GM19463 (cell line): ENCODE measurements around the gene PUS7L.
"Not testable (repeated sequence)": the region's sequence is repeated elsewhere in the genome, so short reads cannot be mapped to it uniquely, and the experiment has no call there.

ENCODE experiments used
- ATAC-seq: cut with Tn5 transposase; IDR thresholded peaks from one replicate; pipeline ENCODE4 v1.9.1; 2021; ENCODE audit warnings: mild to moderate bottlenecking, moderate library complexity; ENCODE audit not compliant: unreplicated experiment

Gene PUS7L

DNA sequence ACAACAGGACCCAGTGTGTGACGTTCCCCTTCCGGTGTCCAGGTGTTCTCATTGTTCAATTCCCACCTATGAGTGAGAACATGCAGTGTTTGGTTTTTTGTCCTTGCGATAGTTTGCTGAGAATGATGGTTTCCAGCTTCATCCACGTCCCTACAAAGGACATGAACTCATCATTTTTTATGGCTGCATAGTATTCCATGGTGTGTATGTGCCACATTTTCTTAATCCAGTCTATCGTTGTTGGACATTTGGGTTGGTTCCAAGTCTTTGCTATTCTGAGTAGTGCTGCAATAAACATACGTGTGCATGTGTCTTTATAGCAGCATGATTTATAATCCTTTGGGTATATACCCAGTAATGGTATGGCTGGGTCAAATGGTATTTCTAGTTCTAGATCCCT is 7.2 kb downstream of the PUS7L start:
- ATAC-seq: not testable (repeated sequence)

DNA sequence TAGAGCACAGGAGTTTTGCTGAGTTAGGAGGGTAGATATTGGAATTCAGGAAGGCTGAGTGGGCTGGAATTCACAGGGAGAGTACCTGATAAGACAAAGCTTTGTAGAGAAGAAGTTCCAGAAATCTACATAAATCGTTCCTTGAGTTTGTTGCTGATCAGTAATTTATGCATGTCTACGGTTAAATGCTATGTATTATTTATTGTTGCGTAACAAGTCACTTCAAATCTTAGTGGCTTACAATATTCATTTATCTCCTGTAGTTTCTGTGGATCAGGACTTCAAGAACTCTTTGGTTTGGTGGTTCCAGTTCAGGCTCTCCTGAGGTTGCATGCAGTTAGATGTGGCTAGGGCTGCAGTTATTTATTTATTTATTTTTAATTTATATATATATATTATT is 7.8 kb downstream of the PUS7L start:
- no peak for ATAC-seq

- ATAC-seq: no peak
Measured at GRCh38 chr12:43749016-43749415, 9.6 kb downstream of the PUS7L start.

DNA sequence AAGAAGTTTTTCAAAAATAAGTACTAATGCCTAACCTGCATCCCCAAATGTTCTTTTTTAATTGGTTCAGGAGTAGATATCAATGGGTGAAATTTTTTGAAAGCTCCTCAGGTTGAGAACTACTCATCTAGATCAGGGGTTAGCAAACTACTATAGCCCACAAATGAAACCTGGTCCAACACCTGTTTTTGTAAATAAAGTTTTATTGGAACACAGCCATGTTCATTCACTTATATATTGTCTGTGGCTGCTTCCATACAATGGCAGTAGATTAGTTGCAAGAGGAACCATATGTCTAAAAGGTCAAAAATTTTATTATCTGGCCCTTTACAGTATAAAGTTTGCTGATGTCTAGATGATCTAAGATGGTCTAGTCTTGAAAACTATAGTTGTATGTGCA is 13.8 kb downstream of the PUS7L start:
- ATAC-seq: no peak

DNA sequence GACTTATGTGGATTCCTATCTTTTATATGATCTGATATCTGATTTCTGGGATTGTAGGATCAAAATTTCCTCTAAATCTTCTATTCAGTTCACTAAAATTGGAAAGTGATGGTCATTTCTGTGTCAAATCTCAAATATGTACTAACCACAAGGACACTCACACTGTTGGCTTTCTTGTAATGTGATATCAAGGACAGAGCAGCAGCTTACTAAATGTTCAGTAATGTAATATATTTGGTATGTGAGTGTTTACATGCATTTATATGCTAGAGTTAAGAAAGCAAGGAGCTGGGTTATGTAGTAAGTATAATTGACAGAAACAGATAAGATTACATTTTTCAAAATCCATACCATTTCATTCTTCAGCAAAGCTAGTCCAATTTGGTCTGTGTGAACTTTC is 16.5 kb downstream of the PUS7L start:
- no peak for ATAC-seq

GRCh38 chr12:43740511-43741100 is 18.0 kb downstream of the PUS7L start:
- ATAC-seq: peak; percentile 71

DNA sequence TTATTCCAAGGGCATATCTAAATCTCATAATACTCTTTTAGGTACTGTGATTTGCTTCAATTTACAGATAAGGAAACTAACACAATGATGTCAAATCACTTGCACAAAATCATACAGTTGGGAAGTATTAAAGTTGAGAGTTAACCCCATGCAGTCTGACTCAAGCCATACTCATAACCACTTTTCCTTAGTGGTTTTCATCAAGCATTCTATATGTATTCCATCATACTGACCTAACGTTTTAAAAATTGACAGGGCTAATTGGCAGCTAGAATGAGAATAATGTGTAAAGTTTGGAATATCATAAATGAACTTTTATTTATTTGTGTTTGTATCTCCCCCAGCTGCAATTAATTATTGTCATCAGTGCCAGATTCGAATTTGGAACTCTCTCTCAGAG is 20.9 kb downstream of the PUS7L start:
- ATAC-seq: no peak

DNA sequence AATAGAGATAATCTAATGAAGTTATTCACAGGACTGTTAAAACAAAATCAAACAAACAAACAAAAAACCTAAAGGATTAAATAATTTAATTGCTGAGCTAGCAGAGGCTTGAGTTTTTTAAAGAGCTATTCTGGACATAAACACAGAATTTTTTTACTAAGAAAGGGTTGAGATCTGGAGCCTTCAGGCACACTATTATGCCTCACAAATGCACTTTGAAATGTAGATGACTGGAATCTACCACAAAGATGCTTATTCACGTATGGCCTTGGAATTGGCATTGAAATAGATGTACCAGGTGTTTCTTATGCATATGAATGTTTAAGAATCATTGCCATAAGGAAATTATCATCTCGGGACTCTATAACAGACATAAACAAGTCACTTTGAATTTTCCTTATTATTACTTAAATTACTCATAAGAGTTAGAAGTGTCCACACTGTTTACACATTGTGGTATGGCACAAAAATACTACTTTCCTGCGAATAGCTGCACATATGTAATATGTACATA is 21.6 kb downstream of the PUS7L start:
- no peak for ATAC-seq

DNA sequence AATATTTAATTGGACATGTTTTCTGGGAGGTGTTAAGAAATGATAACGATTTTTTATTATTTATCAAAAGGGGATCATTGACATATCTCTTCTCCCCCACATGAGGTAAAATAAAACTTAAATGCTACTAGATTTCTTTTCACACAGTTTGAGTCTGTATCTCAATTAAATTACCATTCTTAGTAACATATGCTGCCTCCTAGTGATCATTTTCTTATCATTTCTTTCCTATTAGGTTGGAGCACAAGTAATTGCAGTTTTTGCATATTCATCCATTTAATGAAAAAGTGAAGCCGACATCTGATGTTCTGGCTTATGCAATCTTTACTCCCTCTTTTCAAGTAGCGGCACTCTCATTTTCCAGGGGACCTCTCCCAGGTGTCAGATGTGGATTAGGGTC is 24.9 kb downstream of the PUS7L start:
- no peak for ATAC-seq

- ATAC-seq: no peak
Measured at GRCh38 chr12:43730283-43730682, 28.3 kb downstream of the PUS7L start.

DNA sequence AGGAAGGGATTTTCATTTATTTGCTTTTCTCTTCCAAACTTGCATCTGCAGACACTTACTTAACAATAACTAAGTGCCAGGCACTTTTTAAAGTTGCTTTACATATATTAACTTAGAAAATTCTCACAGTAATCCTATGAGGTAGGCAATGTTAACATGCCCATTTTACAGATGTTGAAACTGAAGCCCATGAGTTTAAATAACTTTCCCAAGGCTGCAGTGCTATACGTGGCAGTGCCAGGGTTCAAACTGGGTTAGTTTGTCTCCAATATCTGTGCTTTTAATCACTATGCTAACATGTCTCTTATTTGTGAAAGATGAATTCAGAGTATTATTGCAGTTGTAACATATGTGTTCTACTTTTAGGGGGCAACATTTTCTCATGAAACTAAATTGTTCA is 29.9 kb downstream of the PUS7L start:
- ATAC-seq: no peak

- no peak for ATAC-seq
Measured at GRCh38 chr12:43728117-43728516, 30.5 kb downstream of the PUS7L start.

GRCh38 chr12:43723134-43723533 is 35.5 kb downstream of the PUS7L start:
- ATAC-seq: no peak

DNA sequence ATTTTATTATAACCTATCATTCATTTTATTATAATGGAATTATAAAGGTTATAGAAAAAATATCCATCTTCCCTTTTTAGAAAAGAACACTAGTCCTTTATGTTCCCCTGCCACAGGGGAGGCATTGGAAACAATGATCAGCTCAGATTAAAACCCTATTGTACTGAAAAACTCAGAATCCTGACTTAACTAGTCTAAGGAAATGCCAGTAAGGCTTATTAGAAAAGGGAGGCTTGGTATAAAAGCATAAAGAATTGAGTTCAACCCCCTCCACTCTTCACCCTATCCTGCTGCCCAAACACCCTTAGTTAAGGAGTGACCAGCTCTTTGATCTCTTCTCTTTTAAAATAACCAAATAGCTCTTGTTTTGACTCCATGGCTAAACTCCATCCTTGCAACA is 36.0 kb downstream of the PUS7L start:
- no peak for ATAC-seq

- ATAC-seq: no peak
Measured at GRCh38 chr12:43711348-43711747, 47.2 kb downstream of the PUS7L start.

DNA sequence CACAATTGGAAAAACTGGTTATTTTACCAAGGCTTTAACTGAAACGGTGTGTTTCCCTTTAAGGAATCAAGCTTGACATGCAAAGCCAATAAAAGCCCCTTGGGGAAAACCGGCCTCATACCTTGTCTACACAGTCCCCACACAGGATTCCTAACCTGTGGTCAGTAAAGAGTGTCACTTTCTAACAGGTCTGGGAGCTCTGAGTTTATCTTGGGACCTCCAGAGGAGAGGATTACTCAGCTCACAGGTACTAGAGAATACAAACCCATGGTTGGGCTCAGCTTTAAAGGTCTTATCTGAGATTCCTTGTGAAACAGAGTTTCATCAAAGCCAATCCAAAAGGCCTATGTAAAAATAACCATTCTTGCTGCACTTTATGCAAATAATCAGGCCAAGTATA is 54.8 kb downstream of the PUS7L start:
- ATAC-seq: not testable (repeated sequence)

DNA sequence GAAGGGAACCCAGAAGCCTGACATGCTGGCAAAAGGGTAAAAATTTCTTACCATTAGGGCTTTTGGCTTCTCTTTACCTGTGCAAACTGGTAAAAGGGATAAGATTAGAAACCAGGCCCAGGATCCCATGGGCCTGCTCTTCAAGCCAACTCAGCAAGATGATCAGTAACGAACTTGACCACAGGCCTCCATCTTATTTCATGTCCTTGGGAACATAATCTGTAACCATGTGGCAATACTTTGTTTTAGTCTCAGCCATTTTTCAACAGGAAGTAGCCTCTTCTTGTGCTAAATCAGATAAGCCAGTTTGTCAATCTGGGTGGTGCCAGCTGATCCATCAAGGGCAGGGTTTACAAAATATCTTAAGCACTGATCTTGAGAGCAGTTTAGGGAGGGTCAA is 57.4 kb downstream of the PUS7L start:
- ATAC-seq: not testable (repeated sequence)

DNA sequence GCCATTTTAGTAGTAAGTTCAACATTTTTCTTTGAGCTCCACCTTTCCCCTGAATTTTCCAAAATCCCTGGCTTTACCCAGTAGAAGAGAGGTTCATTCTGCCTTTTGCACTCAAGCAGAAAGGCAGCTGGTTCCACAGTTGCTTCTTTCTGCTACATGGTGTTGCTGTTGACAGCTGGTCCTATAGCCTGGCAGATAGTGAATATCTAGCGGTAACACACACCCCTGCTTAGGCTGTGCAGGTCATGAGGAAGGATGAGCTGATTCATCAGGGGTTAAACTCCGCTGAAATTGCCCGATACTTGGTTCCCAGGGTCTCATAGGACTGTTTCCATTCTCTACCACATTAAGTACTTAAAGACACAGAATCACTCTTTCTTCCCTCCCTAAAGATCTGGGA is 62.4 kb downstream of the PUS7L start:
- no peak for ATAC-seq

DNA sequence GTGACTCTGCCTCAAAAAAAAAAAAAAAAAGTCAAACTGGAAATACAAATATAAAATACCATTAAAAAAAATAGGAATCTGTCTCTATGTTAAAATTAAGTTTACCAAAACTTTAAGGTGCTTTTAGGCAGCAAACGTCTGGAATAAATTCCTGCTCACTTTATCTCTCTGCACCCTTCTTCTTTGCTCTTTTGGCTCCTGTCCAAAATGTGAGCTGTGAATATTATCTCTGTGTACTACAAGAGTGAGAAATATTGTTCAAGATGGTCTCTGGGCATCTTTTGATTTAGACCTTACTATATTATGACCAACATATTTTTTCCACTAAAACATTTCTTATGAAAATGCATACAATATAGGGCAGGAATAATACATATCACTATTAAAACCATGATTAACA is 63.7 kb downstream of the PUS7L start:
- no peak for ATAC-seq

DNA sequence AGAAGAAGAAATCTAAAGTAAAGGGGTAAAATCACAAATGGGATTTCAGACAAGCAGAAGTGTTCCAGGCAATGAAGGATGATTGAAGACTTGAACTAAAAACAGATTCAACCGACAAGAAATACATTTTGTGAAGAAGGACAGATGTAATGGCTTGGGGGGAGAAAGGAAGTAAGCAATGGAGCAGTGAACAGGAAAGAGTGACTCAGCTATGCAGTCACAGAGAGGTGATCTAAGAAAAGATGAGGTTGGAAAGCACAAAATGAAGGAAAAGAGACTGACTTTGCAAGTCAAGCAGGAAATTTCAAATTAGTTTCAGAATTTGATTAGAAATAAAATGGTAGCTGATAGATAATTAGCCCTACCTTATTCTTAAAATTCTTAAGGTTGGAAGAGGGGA is 66.5 kb downstream of the PUS7L start:
- no peak for ATAC-seq

DNA sequence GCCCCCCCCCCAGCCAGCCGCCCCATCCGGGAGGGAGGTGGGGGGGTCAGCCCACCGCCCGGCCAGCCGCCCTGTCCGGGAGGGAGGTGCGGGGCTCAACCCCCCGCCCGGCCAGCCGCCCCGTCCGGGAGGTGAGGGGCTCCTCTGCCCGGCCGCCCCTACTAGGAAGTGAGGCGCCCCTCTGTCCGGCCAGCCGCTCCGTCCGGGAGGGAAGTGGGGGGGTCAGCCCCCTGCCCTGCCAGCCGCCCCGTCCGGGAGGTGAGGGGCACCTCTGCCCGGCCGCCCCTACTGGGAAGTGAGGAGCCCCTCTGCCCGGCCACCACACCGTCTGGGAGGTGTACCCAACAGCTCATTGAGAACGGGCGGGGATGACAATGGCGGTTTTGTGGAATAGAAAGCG is 73.1 kb downstream of the PUS7L start:
- not testable (repeated sequence) for ATAC-seq

- peak; percentile 91 for ATAC-seq
Measured at GRCh38 chr12:43676183-43676813, 82.3 kb downstream of the PUS7L start.
